Measurements from ENCODE around the gene PDE9A.

GRCh38 chr21:42676808-42677207, 23.4 kb downstream of the PDE9A start:
- TF ChIP-seq POLR2A (IDR thresholded peaks at IDR 0.05) (no peak), CTCF (IDR thresholded peaks at IDR 0.05) (no peak)
